NT2/D1 (cell line): ENCODE results near the gene ABTB2.

Source experiments
- DNase-seq: peaks from one replicate; pipeline ENCODE4 v3.0.0-alpha.2; 2011; ENCODE audit warnings: low read depth, low spot score
- H3K27me3 ChIP-seq: 2 replicates; pipeline ENCODE4 v1.6.0; 2011; ENCODE audit warnings: mild to moderate bottlenecking; ENCODE audit not compliant: insufficient read length, insufficient read depth
- H3K36me3 ChIP-seq: 2 replicates; pipeline ENCODE4 v1.6.1; 2011; ENCODE audit warnings: mild to moderate bottlenecking, low read length, mixed read lengths; ENCODE audit not compliant: insufficient read depth, insufficient read length
- H3K4me1 ChIP-seq: 2 replicates; pipeline ENCODE4 v1.5.1; 2011; ENCODE audit not compliant: insufficient read depth, insufficient read length
- H3K4me3 ChIP-seq: 2 replicates; pipeline ENCODE4 v1.5.1; 2011; ENCODE audit warnings: low read depth; ENCODE audit not compliant: insufficient read length
- H3K9ac ChIP-seq: 2 replicates; pipeline ENCODE4 v1.6.0; 2011; ENCODE audit warnings: low read depth; ENCODE audit not compliant: insufficient read length
- H3K9me3 ChIP-seq: 2 replicates; pipeline ENCODE4 v1.5.1; 2011; ENCODE audit warnings: mild to moderate bottlenecking, low read length; ENCODE audit not compliant: insufficient read depth
- SUZ12 ChIP-seq: IDR thresholded peaks from 2 replicates; pipeline ENCODE4 v1.6.1; 2011; ENCODE audit not compliant: insufficient read length, insufficient read depth; ENCODE audit errors: extremely low read depth
- YY1 ChIP-seq: IDR thresholded peaks from 2 replicates; pipeline ENCODE4 v1.6.1; 2011; ENCODE audit not compliant: insufficient read length, insufficient read depth
- ZNF274 ChIP-seq: IDR thresholded peaks from 2 replicates; pipeline ENCODE4 v1.6.1; 2011; ENCODE audit warnings: mild to moderate bottlenecking, low read depth, low read length

Gene ABTB2

GRCh38 chr11:34105957-34106504 lies 251.8 kb downstream of the ABTB2 start:
- H3K27me3 ChIP-seq: no peaks in the 10 kb centered on the region
- TF ChIP-seq SUZ12 (no peak), ZNF274 (no peak), YY1 (no peak)
- H3K36me3 ChIP-seq: peaks cover 46% of the 10 kb centered on the region
- H3K4me1 ChIP-seq: no peaks in the 10 kb centered on the region
- H3K9me3 ChIP-seq: no peaks in the 10 kb centered on the region
- peak overlapping the region; percentile 88 for H3K9ac ChIP-seq
- H3K4me3 ChIP-seq: peak overlapping the region; percentile 87
- no peak for DNase-seq

GRCh38 chr11:34105079-34105956 lies 252.5 kb downstream of the ABTB2 start, which contains the start of gene NAT10:
TSS of gene NAT10 (plus strand) at chr11:34105629. CDS start at chr11:34108226, 2,597 bp downstream.
- Histone ChIP-seq H3K9me3 (no peaks in the 10 kb centered on the region), H3K4me3 (peak within 1 kb of the TSS; percentile 87), H3K9ac (peak within 1 kb of the TSS; percentile 88), H3K27me3 (no peaks in the 10 kb centered on the region), H3K4me1 (no peaks in the 10 kb centered on the region), H3K36me3 (peaks cover 47% of the 10 kb centered on the region)
- TF ChIP-seq SUZ12 (no peak), YY1 (peak; percentile 59), ZNF274 (no peak)
- DNase-seq: peak; percentile 96

DNA sequence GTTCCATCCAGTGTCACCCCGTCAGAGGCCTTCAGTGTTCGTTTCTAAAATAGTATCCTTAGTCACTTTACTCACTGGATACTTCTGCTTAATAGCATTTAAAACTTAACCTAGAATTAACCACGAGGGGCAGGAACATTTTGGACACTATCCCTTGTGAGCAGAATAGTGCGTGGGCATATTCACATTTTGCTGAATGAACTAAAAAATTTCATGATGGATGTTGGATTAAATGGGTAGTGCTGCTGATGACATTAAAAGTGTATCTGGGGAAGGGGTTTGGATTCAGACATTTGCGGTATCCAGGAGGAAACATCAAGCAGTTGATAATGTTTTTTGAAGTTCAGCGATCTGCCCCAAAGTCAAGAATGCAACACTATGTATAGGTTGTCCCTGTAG lies 253.1 kb downstream of the ABTB2 start:
- DNase-seq: peak; percentile 3
- Histone ChIP-seq H3K36me3 (peaks cover 47% of the 10 kb centered on the region), H3K9me3 (no peaks in the 10 kb centered on the region), H3K4me1 (no peaks in the 10 kb centered on the region), H3K4me3 (peak overlapping the region; percentile 87), H3K9ac (peak overlapping the region; percentile 88), H3K27me3 (no peaks in the 10 kb centered on the region)
- TF ChIP-seq ZNF274: no peak
